Activated CD4-positive, CD25-positive, alpha-beta regulatory T cell treated with anti-CD3 and anti-CD28 coated beads, Interleukin-2, amount 50 U/mL, for 72 hours (primary cell): ENCODE data around the gene SDCCAG8.

ENCODE experiments used
- DNase-seq: peaks from one replicate; pipeline ENCODE4 v3.0.0; 2021

The SDCCAG8 gene

DNA sequence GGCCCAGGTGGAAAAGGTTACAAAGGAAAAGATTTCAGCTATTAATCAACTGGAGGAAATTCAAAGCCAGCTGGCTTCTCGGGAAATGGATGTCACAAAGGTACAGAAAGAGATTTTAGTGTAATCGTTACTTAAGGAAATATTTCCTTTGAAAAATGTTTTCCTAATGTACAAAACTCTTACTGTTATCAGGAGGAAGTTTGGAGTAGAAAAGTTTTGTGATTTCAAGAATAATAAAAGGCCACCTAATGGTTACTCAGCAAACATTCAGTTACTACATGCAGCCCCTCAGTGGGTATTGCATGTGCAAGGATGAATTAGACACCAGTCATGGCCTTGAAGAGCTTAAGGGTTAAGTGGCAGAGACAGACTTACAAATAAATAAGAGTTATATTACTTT lies 85.2 kb downstream of the SDCCAG8 start:
- no peak for DNase-seq

DNA sequence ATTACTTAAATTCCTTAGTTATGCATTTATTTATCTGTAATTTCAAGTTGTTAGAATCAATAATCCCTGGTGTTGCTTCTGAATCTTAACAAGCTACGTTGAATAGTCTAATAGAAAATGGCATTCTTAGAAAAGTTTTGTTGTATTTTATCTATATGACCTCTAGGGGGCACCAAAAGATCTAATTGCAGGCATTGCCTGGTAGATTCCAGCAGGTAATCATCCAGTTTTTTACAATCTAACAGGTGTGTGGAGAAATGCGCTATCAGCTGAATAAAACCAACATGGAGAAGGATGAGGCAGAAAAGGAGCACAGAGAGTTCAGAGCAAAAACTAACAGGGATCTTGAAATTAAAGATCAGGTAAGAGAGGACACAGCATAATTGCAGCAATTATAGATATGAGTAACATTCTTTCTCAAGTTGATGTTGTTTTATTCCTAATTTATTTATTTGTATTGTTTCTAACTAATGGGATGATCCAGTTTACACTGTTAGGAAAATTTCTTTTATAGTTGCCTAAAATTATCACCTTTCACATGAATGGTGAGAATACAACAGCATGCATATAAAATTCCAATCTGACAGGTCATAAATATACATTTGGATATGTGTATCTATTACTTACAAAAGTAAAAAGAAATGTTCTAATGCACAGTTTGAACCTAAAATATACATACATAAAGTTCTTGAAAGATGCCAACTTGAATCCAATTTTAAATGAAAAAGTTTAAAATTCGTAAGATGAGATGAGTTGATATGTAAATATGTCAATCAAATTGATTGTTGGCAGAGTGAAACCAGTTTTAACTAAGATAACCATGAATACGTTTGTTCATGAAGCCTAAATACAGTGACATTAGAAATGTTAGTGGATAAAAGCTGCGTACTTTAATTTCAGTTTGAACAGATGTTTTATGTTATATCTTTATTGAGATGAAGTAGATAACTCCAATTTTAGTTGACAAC lies 88.4 kb downstream of the SDCCAG8 start:
- no peak for DNase-seq

DNA sequence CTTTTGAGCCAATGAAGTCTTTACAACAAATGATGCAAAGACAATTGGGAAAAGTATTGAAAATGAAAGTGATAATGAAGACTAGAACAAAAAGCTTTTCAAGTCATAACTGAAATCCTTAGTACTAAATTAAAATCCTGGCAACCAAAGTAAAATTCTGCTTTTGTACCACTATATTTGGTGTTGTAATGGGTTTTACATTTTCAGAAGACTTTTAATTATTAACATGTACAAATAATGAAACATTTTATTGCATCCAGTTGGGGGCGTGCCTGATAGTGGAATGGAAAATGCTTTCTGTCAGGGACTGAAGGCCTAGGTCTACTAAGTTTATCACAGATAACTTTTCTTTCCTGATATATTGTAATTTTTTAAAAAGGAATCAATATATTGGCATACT lies 89.4 kb downstream of the SDCCAG8 start:
- no peak for DNase-seq

DNA sequence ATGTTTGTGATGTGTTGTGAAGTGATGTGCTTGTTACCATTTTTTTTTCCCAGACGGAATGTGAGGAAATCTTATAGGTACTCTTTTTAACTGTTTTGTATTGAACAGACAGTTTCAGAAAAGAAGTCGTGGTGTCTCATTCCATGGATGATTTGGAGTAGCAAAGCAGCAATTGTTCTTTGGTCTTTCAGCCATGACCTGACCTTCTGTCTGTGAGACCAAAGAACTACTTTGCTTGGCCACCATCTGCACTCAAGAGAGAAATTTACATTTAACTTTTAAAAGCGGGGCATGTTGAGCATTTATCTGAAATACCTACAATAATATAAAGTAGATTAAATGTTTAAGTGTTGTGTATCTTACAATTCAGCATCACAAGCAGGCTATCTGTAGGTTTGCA lies 90.2 kb downstream of the SDCCAG8 start:
- no peak for DNase-seq

DNA sequence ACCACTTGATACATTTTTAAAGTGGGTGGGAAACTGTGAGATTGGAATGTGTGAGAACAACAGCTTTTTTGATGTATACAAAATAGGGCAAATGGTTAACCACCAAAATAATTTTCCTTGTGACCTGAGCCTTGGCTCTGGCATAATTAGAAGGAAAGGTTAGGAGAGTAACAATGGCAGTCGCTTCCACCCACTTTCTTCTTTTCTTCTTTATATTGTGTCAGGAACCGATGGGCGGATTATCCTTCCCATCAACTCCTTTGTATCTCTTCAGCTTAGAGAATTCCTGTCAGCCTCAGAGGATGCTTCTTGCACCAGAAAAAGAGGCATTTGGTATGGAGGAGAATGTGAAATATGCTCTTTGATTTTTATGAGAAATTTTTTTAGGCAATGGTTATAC lies 90.6 kb downstream of the SDCCAG8 start:
- no peak for DNase-seq

DNA sequence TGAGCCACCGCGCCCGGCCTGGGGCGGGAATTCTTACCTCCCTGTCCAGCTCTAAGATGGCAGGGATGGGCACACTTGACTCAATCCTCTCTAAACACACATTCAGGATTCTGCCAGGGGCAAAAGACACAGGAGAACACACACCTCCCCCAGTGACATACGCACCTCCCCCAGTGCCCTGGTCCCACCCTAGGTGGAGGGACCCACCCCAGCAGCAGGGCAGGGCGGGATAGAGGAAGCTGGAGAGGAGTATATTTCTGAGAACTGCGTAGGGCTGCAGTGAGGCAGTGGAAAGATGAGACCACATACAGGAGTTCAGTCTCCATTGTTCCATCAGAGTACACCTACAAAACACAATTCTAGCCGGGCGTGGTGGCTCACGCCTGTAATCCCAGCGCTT lies 92.5 kb downstream of the SDCCAG8 start:
- no peak for DNase-seq

DNA sequence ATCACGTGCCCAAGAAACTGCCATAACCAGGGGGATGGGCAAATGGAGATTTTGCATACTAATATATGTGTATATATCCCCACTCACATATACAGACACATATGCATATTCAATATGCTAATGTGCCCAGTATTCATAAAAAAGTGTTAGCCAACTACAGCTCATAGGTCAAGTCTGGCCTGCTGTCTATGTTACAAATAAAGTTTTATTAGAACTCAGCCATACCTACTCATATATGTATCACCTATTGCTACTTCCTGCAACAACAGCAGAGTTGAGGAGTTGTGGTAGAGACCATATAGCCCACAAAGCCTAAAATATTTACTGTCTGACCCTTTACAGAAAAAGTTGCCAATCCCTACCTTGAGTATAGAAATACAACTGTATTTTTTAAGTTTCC lies 93.3 kb downstream of the SDCCAG8 start:
- no peak for DNase-seq

DNA sequence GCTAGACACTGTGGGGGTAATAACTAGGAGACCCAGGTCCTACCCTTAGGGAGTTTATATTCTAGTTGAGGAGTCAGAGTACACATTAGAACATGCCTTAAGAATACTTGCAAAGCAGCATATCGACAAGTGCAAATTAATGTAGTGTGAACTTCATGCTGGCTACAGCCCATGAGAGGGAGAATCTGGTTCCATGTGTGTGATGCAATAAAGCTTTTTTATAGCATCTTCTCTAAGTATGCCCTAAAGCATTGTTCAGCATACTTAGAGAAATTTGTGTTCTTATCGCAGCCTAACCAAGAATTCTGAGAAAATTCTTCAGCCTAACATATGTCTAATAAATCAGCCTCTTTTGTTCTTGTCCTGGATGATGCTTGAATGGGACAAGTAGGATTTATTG lies 95.5 kb downstream of the SDCCAG8 start:
- DNase-seq, result no peak

DNA sequence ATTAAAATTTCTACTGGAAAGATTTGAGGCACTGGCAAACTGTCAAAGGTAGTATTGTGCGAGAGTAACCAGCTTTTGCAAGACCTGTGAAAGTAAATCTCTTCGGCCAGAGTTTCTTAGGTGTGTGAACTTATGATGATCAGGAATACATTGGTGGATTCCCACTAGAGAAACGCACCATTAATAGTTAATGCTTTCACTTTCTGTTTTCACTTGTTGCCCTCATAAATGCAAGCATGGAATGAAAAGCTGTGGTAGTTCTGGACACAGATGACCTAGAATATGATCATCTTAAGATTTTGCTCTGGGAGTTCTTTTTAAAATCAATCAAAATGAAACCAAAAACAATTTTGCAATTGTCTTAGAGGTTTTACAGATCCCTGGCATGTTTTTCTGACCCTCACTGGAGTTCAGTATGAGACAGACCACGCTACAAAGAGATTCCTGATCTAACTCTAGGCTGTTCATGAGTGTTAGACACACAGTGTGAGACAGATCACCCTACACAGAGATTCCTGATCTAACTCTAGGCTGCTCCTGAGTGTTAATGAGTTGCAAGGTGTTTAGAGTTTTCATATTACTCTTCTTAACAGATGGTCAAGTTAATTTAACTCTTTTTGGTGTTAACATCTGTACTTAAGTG lies 98.8 kb downstream of the SDCCAG8 start:
- no peak for DNase-seq

DNA sequence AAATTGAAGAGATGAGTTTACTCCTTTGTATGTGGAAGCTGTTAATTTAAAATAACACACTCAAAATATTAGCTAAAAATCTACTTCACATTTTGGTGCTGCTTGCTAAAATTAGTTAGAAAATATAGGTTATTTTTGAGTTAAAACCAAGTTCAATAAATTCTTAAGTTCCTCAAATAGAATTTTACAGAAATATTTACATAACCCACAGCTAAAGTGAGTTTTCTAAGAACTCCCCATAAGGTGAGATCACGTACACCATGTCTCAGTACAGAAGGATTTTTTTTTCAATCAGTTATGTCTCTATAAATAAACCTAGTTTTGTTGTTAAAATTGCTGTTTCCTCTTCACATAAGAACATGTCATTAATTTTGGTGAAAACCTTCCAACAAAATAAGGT lies 108.0 kb downstream of the SDCCAG8 start:
- no peak for DNase-seq

DNA sequence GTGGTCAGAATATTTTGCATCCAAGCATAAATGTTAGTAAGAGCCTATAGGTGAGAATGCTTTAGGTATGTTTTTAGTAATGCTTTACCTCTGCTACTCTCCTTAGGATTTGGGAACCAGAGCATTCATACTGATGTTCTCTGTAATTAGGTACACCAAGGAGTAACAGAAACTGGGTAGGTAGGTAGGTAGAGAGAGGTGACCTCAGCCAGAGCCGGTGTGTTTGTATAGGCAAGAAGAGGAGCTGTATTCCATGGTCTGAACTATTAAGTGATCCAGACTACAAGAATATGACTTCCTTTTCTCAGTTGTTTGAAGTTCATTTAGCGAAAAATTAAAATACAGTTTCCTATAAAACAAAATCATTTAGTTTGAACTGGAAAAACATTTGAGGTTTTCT lies 108.5 kb downstream of the SDCCAG8 start:
- no peak for DNase-seq

DNA sequence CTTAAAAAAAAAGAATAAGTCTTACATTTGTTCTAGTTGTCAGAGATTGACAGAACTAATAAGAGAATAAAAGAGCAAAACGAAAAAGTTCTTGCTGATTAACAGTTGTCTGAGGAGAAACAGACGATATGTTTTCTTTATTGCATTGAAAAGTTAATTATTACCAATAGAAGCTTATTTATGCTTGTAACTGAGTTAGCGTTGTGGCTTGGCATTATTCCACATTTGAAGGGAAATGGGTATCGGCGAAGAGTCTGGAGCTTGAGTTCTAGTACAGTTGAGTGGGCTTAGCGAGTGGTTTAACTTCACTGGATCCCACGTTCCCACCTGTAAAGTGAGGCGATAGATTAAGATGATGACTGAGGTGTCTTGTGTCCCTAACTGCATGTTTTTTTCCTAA lies 109.0 kb downstream of the SDCCAG8 start:
- DNase-seq, result no peak

DNA sequence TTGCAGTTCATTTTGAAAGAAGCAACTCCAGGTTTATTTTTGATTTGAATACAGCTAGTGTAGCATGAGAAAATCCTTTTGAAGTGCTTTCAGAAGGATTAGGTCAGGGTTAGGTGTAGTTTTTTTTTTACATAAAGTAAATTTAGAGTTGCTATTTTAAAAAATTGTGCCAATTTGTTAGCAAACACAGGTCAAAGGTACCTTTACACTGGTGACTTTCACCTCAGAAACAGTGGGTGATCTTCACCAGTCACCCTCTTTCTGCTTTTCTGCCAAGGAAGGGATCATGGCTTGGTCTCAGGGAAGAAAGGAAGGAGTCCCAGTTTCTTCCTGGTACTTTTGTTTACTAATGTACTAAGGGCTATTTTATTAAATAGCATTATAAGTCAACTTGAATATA lies 111.5 kb downstream of the SDCCAG8 start:
- no peak for DNase-seq

DNA sequence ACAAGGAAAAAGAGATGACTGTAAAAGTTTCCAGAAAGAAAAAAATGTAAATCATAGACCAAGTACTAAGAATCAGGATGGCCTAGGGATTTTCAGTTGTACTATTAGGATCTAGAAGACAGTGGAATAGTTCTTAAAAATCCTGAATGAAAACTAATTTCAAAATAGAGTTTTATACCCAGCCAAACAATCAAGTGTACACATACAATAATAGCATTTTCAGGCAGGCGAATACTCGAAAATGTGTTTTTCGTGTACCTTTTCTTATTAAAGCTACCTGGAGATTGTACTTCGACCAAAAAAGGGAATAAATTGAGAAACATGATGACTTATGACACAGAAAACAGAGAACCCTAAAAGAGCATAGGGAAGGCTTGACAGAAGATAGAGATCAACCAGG lies 118.6 kb downstream of the SDCCAG8 start:
- DNase-seq, result no peak

DNA sequence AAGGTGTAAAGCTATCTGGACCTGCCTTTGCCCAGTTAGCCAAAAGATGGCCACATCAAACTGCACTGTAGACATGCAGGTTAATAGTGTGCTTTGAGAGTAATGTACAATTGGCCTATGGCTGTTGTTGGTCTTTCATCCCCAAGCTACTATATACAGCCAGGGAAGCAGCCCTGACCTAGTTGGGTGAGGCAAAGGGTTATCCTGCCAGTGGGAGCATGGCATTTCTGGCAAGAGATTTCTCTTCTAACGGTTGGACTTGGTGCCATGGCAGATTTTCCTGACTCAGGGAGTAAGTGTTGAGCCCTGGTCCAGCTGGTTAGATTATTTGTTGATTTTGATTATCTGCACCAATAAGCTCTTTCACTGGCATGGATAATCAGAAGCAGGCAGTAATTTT lies 119.8 kb downstream of the SDCCAG8 start:
- DNase-seq, result no peak

DNA sequence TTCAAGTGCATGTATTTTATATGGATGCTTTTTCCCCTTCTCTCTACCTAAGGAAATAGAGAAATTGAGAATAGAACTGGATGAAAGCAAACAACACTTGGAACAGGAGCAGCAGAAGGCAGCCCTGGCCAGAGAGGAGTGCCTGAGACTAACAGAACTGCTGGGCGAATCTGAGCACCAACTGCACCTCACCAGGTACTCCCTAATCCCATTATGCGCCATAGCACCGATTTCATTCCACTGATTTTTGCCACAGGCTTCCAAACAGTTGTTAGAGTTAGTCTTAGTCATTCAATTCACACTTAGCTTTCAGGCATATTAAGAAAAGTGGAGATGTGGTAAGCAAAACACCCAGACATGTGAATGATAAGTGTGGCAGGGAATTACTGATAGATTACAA lies 122.8 kb downstream of the SDCCAG8 start:
- no peak for DNase-seq

DNA sequence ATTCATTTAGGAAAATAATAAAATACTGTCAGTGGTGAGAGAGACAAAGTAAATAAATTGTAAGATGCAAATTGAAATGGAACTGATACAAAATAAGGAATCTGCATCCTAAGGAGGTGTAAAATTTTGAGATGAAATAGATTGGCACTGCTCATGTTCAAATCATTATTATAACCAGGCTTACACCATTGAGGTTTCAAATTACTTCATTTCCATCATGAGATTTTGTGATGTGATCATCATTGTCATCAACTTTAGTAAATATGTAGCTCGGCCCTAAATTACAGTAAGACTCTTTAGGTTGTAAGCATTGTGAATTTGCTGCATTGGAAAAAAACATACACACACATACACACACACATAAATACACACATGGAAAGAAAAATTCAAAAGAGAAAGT lies 123.4 kb downstream of the SDCCAG8 start:
- DNase-seq, result no peak

DNA sequence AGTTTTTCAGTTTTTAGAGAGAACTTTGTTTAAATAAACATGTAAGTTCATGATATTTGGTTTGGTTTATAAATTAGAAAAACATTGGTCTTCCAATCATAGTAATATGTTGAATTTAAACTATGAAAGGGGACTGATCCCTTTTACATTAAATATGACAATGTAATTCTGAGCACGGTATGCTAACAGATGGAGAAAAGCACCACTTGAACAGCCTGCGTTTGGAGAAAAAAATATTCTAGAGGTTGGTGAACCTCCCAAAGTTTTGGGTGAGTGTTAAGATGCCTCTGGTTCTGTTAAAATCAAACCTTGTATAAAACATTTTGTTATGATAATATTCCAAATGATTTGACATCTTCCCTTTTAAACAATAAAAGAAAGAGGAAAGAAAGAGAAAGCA lies 123.9 kb downstream of the SDCCAG8 start:
- DNase-seq, result no peak

DNA sequence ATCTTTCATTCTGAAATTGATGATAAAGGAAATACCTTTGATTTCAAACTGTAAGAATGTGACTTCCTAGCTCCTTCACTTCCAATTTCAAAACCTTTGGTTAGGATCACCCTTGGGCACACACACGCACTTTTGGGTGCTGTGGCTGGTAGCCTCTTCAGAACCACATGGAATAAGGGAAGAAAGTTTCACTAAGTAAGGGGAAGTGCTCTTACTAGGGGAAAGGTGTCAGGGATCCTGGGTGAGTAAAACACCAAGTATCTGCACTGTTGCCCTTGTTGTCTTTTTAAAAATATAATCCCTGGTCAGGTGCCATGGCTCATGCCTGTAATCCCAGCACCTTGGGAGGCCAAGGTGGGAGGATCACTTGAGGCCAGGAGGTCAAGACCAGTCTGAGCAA lies 132.4 kb downstream of the SDCCAG8 start:
- no peak for DNase-seq

DNA sequence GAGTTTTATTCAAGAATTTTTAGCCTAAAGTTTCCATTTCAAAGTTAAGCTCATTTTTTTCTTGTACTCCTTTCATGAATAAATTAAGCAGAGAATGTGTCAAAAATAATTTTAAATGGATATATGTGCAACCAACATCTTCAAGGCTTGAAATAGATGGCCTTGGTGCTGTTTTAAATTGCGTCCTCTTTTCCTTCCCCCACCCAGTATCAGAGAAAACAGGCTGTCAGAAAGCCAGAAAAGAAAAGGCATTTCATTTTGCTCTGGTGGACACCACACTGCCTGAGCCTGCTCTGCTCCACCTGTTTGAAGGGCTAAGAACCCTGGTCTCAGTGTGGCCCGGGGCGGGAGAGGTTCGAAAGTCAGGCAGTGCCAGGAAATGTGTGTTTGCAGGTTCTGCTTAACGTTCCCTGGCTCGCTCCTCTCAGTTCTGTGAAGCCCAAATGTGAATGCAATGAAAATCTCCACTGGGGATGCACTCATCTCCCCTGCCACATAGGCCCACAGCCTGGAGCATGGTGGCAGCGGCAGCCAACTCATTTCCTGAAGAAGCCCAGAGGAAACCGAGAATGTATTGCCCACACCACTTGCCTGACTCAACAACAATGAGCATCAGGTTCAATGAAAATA lies 134.4 kb downstream of the SDCCAG8 start:
- DNase-seq, result no peak

DNA sequence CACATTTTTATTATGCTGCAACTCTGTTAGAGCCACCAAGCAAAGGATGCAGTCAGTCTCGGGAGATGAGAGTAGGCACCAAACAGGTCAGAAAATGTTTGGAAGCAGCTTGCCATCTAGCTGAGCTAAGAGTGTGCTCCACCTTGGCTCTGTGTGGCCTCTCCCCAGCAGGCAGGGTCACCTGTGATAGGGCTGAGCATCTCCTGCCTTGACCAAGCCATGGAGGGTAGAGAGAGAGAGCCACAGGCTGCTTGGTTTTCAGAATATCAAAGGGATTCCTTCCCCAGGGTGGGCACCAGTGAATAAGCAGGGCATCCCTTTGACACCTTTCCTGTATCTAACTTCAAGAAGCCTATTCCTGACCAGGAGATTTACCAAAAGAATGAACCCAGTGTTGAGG lies 135.5 kb downstream of the SDCCAG8 start:
- no peak for DNase-seq

DNA sequence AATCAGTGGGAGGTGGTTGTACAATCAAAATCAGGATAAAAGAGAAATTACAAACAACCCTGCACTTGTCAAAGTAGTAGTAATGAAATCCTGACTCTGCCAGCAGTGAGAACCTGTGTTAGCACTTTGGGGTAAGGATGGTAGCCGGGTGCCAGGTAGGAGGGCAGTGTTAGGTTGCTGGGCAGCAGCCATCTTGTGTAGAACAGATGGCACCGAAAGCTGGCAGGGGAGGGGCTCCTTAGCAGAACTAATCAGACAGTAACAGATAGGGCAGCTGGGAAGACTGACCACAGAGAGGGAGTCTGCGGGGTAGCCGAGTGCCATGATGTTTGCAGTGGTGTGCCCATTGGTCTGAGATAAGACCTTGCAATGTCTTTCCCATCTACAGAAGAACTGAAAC lies 137.3 kb downstream of the SDCCAG8 start:
- DNase-seq, result no peak

DNA sequence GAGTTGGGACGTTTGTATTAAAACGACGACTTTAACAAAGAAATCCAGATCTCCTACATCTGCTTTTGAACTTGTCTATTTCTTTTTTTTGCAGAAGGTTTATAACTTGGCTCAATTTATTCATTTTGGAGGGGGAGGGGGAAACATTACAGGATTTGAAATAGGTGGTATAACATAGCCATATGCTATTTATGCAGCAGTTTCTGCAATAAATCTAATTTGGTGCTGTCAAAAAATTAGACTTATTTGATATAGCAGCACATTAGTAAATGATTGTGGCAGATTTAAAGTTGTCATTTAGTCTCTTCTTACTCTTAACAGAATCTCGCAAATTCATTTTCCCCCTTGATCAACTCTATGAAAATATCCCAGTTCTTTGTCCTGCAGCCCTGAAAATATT lies 138.2 kb downstream of the SDCCAG8 start:
- no peak for DNase-seq
